Measurements from ENCODE around the gene PTDSS2.
A peak's percentile ranks its signal among the peaks of the same experiment; 100 is the strongest.

Gene PTDSS2

DNA sequence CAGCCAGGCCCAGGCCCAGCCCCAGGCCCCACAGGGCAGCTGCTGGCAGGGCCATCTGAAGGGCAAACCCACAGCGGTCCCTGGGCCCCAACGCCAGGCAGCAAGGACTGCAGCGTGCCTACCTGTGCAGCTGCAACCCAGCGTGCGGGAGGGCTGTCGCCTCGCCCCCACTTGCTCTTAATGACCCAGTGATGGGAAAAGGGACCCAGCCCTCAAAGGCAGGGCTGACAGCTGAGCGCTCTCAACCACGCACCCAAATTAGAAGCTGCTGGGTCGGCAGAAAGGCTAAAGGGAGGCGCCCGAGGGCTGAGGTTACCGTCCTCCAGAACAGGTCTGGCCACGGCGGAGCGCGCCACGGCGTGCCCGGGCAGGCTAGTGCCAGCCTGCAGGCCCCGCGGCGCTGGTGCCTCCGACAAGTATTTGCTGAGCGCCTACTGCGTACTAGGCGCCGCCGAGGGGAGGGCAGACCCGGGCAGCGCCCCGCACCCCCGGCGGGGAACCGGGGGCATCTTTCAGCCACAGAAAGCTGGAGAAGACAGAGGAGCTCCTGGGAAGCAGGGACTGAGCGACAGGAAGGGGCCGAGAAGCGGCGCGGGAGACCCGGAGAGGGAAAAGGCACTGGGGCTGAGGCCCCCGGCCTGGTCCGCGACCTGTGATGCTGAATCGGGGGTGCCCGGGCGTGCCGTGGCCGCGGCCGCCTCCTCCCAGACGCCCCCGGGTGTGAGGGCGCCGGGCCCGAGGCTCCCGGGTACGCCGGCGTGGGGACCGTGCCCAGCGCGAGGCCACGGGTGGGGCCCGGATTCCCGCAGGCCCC, 84.5 kb downstream of the PTDSS2 start:
- Histone ChIP-seq H3K27ac (ENCODE audit: low read length) (peak overlapping the region; percentile 62; the same call in 1 of the 2 replicates), H3K4me2 (ENCODE audit: low read depth, low read length) (peak overlapping the region; percentile 63), H2AFZ (ENCODE audit: low read length) (peak overlapping the region; percentile 57), H4K20me1 (ENCODE audit: insufficient read depth, low read length) (no peaks in the 10 kb centered on the region), H3K4me1 (ENCODE audit: low read length) (peaks cover 19% of the 10 kb centered on the region), H3K36me3 (replicated peaks; ENCODE audit: insufficient read depth, low read length) (no peaks in the 10 kb centered on the region), H3F3A (ENCODE audit: insufficient read depth, low read length) (peaks cover 16% of the 10 kb centered on the region), H3K9me2 (replicated peaks; ENCODE audit: insufficient read depth, low read length) (no peaks in the 10 kb centered on the region), H3K4me3 (ENCODE audit: low read length) (peak overlapping the region; percentile 83), H3K9ac (ENCODE audit: low read length) (peak overlapping the region; percentile 87), H3K79me2 (ENCODE audit: low read length) (peaks cover 18% of the 10 kb centered on the region), H3K27me3 (replicated peaks; ENCODE audit: insufficient read depth, low read length) (no peaks in the 10 kb centered on the region), H3K9me3 (replicated peaks; ENCODE audit: insufficient read depth, low read length) (no peaks in the 10 kb centered on the region)
- no peak for TF ChIP-seq EZH2phosphoT487 (IDR thresholded peaks at IDR 0.05; ENCODE audit: low read length)
- TF ChIP-seq, protein P1, sequence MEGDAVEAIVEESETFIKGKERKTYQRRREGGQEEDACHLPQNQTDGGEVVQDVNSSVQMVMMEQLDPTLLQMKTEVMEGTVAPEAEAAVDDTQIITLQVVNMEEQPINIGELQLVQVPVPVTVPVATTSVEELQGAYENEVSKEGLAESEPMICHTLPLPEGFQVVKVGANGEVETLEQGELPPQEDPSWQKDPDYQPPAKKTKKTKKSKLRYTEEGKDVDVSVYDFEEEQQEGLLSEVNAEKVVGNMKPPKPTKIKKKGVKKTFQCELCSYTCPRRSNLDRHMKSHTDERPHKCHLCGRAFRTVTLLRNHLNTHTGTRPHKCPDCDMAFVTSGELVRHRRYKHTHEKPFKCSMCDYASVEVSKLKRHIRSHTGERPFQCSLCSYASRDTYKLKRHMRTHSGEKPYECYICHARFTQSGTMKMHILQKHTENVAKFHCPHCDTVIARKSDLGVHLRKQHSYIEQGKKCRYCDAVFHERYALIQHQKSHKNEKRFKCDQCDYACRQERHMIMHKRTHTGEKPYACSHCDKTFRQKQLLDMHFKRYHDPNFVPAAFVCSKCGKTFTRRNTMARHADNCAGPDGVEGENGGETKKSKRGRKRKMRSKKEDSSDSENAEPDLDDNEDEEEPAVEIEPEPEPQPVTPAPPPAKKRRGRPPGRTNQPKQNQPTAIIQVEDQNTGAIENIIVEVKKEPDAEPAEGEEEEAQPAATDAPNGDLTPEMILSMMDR (IDR thresholded peaks at IDR 0.05; ENCODE audit: low read length): 0 out of 2 replicates have a peak, but pooled peaks have one; percentile 11
- DNase-seq: peak; percentile 82

DNA sequence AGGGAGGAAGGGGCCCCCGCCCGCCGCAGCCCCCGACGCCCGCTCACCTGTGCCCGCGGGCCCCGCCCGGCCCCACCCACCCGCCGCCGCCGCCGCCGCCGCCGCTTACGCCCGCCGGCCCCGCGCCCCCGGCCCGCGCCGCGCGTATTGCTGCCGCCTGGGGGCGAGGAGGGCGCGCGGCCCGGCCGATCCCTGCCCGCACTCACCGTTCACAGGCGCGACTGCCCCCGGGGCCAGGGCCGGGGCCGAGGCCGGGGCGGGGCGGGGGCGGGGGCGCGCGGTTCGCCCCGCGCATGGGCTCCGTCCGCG, 85.1 kb downstream of the PTDSS2 start:
- Histone ChIP-seq H2AFZ (ENCODE audit: low read length) (no peak overlapping the region), H3F3A (ENCODE audit: insufficient read depth, low read length) (peaks cover 16% of the 10 kb centered on the region), H3K79me2 (ENCODE audit: low read length) (peaks cover 18% of the 10 kb centered on the region), H3K9me3 (replicated peaks; ENCODE audit: insufficient read depth, low read length) (no peaks in the 10 kb centered on the region), H3K4me3 (ENCODE audit: low read length) (peak overlapping the region; percentile 83; the same call in 1 of the 2 replicates), H3K9ac (ENCODE audit: low read length) (no peak overlapping the region; the same call in 1 of the 2 replicates), H3K36me3 (replicated peaks; ENCODE audit: insufficient read depth, low read length) (no peaks in the 10 kb centered on the region), H3K4me1 (ENCODE audit: low read length) (peaks cover 19% of the 10 kb centered on the region), H4K20me1 (ENCODE audit: insufficient read depth, low read length) (no peaks in the 10 kb centered on the region), H3K9me2 (replicated peaks; ENCODE audit: insufficient read depth, low read length) (no peaks in the 10 kb centered on the region), H3K27me3 (replicated peaks; ENCODE audit: insufficient read depth, low read length) (no peaks in the 10 kb centered on the region), H3K4me2 (ENCODE audit: low read depth, low read length) (no peak overlapping the region), H3K27ac (ENCODE audit: low read length) (no peak overlapping the region; the same call in 1 of the 2 replicates)
- no peak for DNase-seq
- TF ChIP-seq, protein P1 (IDR thresholded peaks at IDR 0.05; ENCODE audit: low read length): no peak
- TF ChIP-seq EZH2 (optimal IDR thresholded peaks at IDR 0.05; ENCODE audit: low read depth, low read length) (no peak), EZH2phosphoT487 (IDR thresholded peaks at IDR 0.05; ENCODE audit: low read length) (no peak)

DNA sequence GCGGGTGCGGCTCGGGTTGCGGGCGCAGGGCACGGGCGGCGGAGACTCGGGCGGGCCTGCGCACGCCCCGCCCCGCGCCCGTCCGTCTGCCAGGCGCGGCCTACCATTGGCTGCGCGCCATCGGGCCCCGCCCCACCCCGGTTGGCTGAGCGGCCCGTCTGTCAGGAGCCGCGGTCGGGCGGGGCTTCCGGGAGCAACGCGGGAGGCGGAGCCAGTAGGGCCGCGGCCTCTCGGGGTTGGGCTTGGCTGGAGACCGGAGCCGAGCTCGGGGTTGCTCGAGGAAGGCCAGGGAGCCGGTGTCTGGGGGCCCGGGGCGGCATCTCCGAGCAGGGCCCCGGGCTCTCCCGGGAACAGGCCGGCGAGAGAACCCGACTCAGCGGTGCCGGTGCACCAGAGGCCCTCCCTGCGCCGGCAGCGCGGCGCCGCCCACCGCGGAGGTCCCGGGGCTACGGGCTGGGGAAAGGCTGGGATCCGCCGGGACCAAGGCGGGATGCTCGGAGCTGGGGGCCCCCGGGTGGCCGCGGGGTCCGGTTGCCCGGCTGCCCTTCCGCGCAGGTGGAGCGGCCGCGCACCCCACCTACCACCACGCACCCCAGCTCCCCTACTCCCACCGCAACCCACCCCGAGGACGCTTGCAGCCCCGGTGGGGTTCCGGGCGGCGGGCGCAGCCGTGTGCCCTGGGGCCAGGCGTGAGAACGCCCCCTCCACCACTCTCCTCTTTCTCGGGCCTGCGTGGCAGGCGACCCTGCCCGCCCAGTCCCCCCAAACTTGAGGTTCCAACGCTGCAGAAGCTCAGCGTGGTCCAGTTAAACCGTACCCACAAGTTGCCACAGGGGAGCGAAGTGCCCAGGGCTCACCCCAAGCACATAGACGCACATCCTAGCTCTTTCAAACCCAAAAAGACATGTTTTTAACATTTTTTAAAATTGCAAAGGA, 85.7 kb downstream of the PTDSS2 start, which contains the start of gene HRAS:
HRAS (minus strand) TSS at position 58 of the 936 bp plus-strand sequence.
- Histone ChIP-seq H3K4me3 (ENCODE audit: low read length) (peak within 1 kb of the TSS; percentile 83), H3K9me2 (replicated peaks; ENCODE audit: insufficient read depth, low read length) (no peaks in the 10 kb centered on the region), H3F3A (ENCODE audit: insufficient read depth, low read length) (peaks cover 16% of the 10 kb centered on the region), H3K79me2 (ENCODE audit: low read length) (peaks cover 18% of the 10 kb centered on the region), H3K27me3 (replicated peaks; ENCODE audit: insufficient read depth, low read length) (no peaks in the 10 kb centered on the region), H3K36me3 (replicated peaks; ENCODE audit: insufficient read depth, low read length) (no peaks in the 10 kb centered on the region), H3K9ac (ENCODE audit: low read length) (peak within 1 kb of the TSS; percentile 87), H2AFZ (ENCODE audit: low read length) (peak within 1 kb of the TSS; percentile 80), H3K27ac (ENCODE audit: low read length) (peak within 1 kb of the TSS; percentile 62; the same call in 1 of the 2 replicates), H3K4me2 (ENCODE audit: low read depth, low read length) (peak within 1 kb of the TSS; percentile 98), H3K4me1 (ENCODE audit: low read length) (peaks cover 19% of the 10 kb centered on the region), H3K9me3 (replicated peaks; ENCODE audit: insufficient read depth, low read length) (no peaks in the 10 kb centered on the region), H4K20me1 (ENCODE audit: insufficient read depth, low read length) (no peaks in the 10 kb centered on the region)
- TF ChIP-seq, protein P1 (IDR thresholded peaks at IDR 0.05; ENCODE audit: low read length): no peak
- TF ChIP-seq EZH2 (optimal IDR thresholded peaks at IDR 0.05; ENCODE audit: low read depth, low read length) (no peak), EZH2phosphoT487 (IDR thresholded peaks at IDR 0.05; ENCODE audit: low read length) (no peak)
- DNase-seq: peak; percentile 97
